H1 (cell line): ENCODE results near the gene PROSER1. TPM values are rescaled to one million over a fixed set of nuclear protein-coding genes. Genes with fewer than 3 reads are reported as not detected.

Experiments used
- CTCF ChIA-PET: fragments of 300-600 bp; sonication (Branson Sonifier 250); formaldehyde crosslinking; loops from one replicate; lab custom pipeline; 2021; ENCODE audit not compliant: partially characterized antibody; lab: Charles Lee
- POLR2A ChIA-PET: fragments of 300-600 bp; sonication (Branson Sonifier 250); formaldehyde crosslinking; loops from one replicate; lab custom pipeline; 2021; ENCODE audit warnings: inconsistent platforms; ENCODE audit not compliant: partially characterized antibody; lab: Charles Lee
- DNase-seq, 2 experiments: peaks; one replicate each; pipeline versions ENCODE4 v3.0.0 to v3.0.0-alpha.2; 2010 to 2022; ENCODE audit warnings: low spot score in 2 of 2, low read depth in 1 of 2, mixed read lengths in 1 of 2
- FAIRE-seq: peaks from 2 replicates; lab custom pipeline; 2011; peaks lifted over from hg19 to GRCh38; lab: Jason Lieb, UNC
- H2AFZ ChIP-seq: 2 replicates; pipeline ENCODE4 v1.8.1; 2012; ENCODE audit warnings: low read length, inconsistent platforms
- H2AK5ac ChIP-seq: 2 replicates; pipeline ENCODE4 v1.6.1; 2013; ENCODE audit warnings: low read depth, low read length
- H2BK120ac ChIP-seq: replicated peaks from 2 replicates; pipeline ENCODE3; 2013; ENCODE audit warnings: low read depth, low read length, inconsistent platforms
- H2BK12ac ChIP-seq: 2 replicates; pipeline ENCODE4 v1.6.1; 2013; ENCODE audit warnings: low read depth, low read length
- H2BK15ac ChIP-seq: 2 replicates; pipeline ENCODE4 v1.6.1; 2013; ENCODE audit warnings: low read length
- H2BK20ac ChIP-seq: 2 replicates; pipeline ENCODE4 v1.6.1; 2013; ENCODE audit warnings: low read length
- H2BK5ac ChIP-seq: 2 replicates; pipeline ENCODE4 v1.6.1; 2013; ENCODE audit warnings: low read depth, low read length
- H3K14ac ChIP-seq: 2 replicates; pipeline ENCODE4 v1.6.1; 2013; ENCODE audit warnings: inconsistent platforms; ENCODE audit not compliant: insufficient read length
- H3K18ac ChIP-seq: 2 replicates; pipeline ENCODE4 v1.6.1; 2013; ENCODE audit warnings: low read length; ENCODE audit errors: extremely low read depth
- H3K23ac ChIP-seq: 2 replicates; pipeline ENCODE4 v1.6.1; 2013; ENCODE audit warnings: inconsistent platforms; ENCODE audit not compliant: insufficient read length
- H3K23me2 ChIP-seq: 2 replicates; pipeline ENCODE4 v1.6.1; 2013; ENCODE audit warnings: low read depth, low read length
- H3K27ac ChIP-seq: 2 replicates; pipeline ENCODE4 v1.6.1; 2011; ENCODE audit warnings: low read depth, low read length, inconsistent platforms
- H3K27me3 ChIP-seq, 4 experiments: replicated peaks in 1 of 4; 1 replicate in 1 of 4; 2 replicates in 3 of 4; pipeline versions ENCODE4 v1.6.1 to v1.8.1; 2011 to 2013; ENCODE audit warnings: low read length in 3 of 4, mild to moderate bottlenecking in 3 of 4, inconsistent platforms in 2 of 4, mixed read lengths in 2 of 4, moderate library complexity in 1 of 4; ENCODE audit not compliant: control insufficient read depth in 3 of 4, insufficient read depth in 3 of 4; ENCODE audit errors: extremely low read depth in 1 of 4
- H3K36me3 ChIP-seq, 4 experiments: 2 replicates each; pipeline versions ENCODE4 v1.6.1 to v1.8.1; 2011 to 2013; ENCODE audit warnings: mild to moderate bottlenecking in 4 of 4, low read length in 3 of 4, moderate library complexity in 2 of 4, control low read depth in 1 of 4, inconsistent platforms in 1 of 4; ENCODE audit not compliant: insufficient read depth in 4 of 4, control insufficient read depth in 2 of 4
- H3K4ac ChIP-seq: replicated peaks from 2 replicates; pipeline ENCODE3; 2013; ENCODE audit warnings: low read length, low read depth, mixed read lengths, inconsistent platforms; ENCODE audit not compliant: insufficient read length
- H3K4me1 ChIP-seq, 4 experiments: replicated peaks in 1 of 4; 1 replicate in 1 of 4; 2 replicates in 3 of 4; pipeline versions ENCODE4 v1.6.1 to v1.8.1; 2011 to 2013; ENCODE audit warnings: low read length in 3 of 4, inconsistent platforms in 2 of 4, mixed read lengths in 1 of 4; ENCODE audit not compliant: insufficient read depth in 4 of 4, control insufficient read depth in 3 of 4
- H3K4me2 ChIP-seq, 2 experiments: 2 replicates each; pipeline versions ENCODE4 v1.6.1 to v1.8.1; 2011 to 2013; ENCODE audit warnings: low read depth in 2 of 2, low read length in 2 of 2, control low read depth in 1 of 2, inconsistent platforms in 1 of 2, mild to moderate bottlenecking in 1 of 2; ENCODE audit not compliant: insufficient read depth in 1 of 2
- H3K4me3 ChIP-seq, 4 experiments: fragments of 200-600, 300-600 bp in 1 of 4; sonication (generic), shearing (Covaris generic), sonication (Bioruptor Twin) in 1 of 4; 2 replicates each; pipeline versions ENCODE4 v1.5.1 to v1.8.1; 2011 to 2016; ENCODE audit warnings: low read length in 4 of 4, low read depth in 3 of 4, control low read depth in 2 of 4, inconsistent platforms in 2 of 4, mild to moderate bottlenecking in 2 of 4, mixed read lengths in 1 of 4, moderate library complexity in 1 of 4; ENCODE audit not compliant: insufficient read depth in 2 of 4; ENCODE audit errors: extremely low read depth in 1 of 4
- H3K56ac ChIP-seq: replicated peaks from 2 replicates; pipeline ENCODE3; 2013; ENCODE audit warnings: low read depth, mild to moderate bottlenecking, mixed read lengths, low read length, inconsistent platforms; ENCODE audit not compliant: insufficient read length
- H3K79me1 ChIP-seq: 2 replicates; pipeline ENCODE4 v1.6.1; 2013; ENCODE audit warnings: low read depth, low read length, control low read depth
- H3K79me2 ChIP-seq, 2 experiments: 2 replicates each; pipeline versions ENCODE4 v1.6.1 to v1.8.1; 2012 to 2013; ENCODE audit warnings: low read length in 2 of 2, mild to moderate bottlenecking in 2 of 2, inconsistent platforms in 1 of 2; ENCODE audit not compliant: insufficient read depth in 2 of 2, control insufficient read depth in 1 of 2
- H3K9ac ChIP-seq, 4 experiments: replicated peaks in 1 of 4; 1 replicate in 1 of 4; 2 replicates in 3 of 4; pipeline versions ENCODE4 v1.6.1 to v1.8.1; 2011 to 2013; ENCODE audit warnings: low read depth in 3 of 4, low read length in 3 of 4, control low read depth in 2 of 4, mild to moderate bottlenecking in 2 of 4, moderate library complexity in 2 of 4, inconsistent platforms in 1 of 4; ENCODE audit errors: extremely low read depth in 1 of 4
- H3K9me3 ChIP-seq, 2 experiments: 2 replicates each; pipeline versions ENCODE4 v1.6.1 to v1.8.1; 2012 to 2013; ENCODE audit warnings: mild to moderate bottlenecking in 2 of 2, moderate library complexity in 2 of 2, control low read depth in 1 of 2, inconsistent platforms in 1 of 2, low read depth in 1 of 2, low read length in 1 of 2, mixed read lengths in 1 of 2; ENCODE audit not compliant: insufficient read depth in 2 of 2
- H4K20me1 ChIP-seq, 2 experiments: replicated peaks in 1 of 2; 2 replicates each; pipeline versions ENCODE3 to v1.8.1; 2011 to 2013; ENCODE audit warnings: inconsistent platforms in 2 of 2, low read length in 2 of 2, mild to moderate bottlenecking in 1 of 2; ENCODE audit not compliant: insufficient read depth in 2 of 2, control insufficient read depth in 1 of 2
- H4K5ac ChIP-seq: 2 replicates; pipeline ENCODE4 v1.6.1; 2013; ENCODE audit warnings: low read length, low read depth, mixed read lengths, inconsistent platforms; ENCODE audit not compliant: insufficient read length
- H4K8ac ChIP-seq: 2 replicates; pipeline ENCODE4 v1.8.0; 2013; ENCODE audit warnings: mild to moderate bottlenecking, moderate library complexity, low read length, inconsistent platforms; ENCODE audit not compliant: insufficient read depth; ENCODE audit errors: extremely low read depth
- H4K91ac ChIP-seq: replicated peaks from 2 replicates; pipeline ENCODE3; 2013; ENCODE audit warnings: low read length, mixed read lengths, inconsistent platforms; ENCODE audit not compliant: insufficient read length
- BCL11A ChIP-seq, 2 experiments: IDR thresholded peaks; one replicate each; pipeline ENCODE4 v1.6.1; 2011; ENCODE audit warnings: low read depth in 2 of 2, low read length in 2 of 2, mild to moderate bottlenecking in 2 of 2
- CBX5 ChIP-seq: fragments of 300-800, 300-1000 bp; sonication (generic); IDR thresholded peaks from 2 replicates; pipeline ENCODE4 v1.7.1; 2016; ENCODE audit warnings: antibody characterized with exemption, low read length, low read depth
- HDAC2 ChIP-seq, 2 experiments: fragments of 300-600 bp in 1 of 2; sonication (generic) in 1 of 2; IDR thresholded peaks; 2 replicates each; pipeline ENCODE4 v1.6.1; 2011 to 2012; ENCODE audit warnings: low read depth in 2 of 2, low read length in 2 of 2, mild to moderate bottlenecking in 2 of 2, moderate library complexity in 2 of 2, borderline replicate concordance in 1 of 2, inconsistent platforms in 1 of 2
- HDAC6 ChIP-seq: IDR thresholded peaks from one replicate; pipeline ENCODE4 v1.7.1; 2012; ENCODE audit warnings: low read depth, mild to moderate bottlenecking, inconsistent platforms, low read length, moderate library complexity
- RXRA ChIP-seq: IDR thresholded peaks from 2 replicates; pipeline ENCODE4 v1.6.1; 2011; ENCODE audit warnings: low read depth, mild to moderate bottlenecking, low read length, moderate library complexity; ENCODE audit not compliant: insufficient read depth
- SAP30 ChIP-seq: fragments of 300-600 bp; sonication (generic); IDR thresholded peaks from 2 replicates; pipeline ENCODE4 v1.7.1; 2012; ENCODE audit warnings: low read length, moderate library complexity, mild to moderate bottlenecking, inconsistent platforms; ENCODE audit not compliant: insufficient read depth, insufficient replicate concordance
- SUZ12 ChIP-seq: fragments of 200-600 bp; sonication (generic); IDR thresholded peaks from 2 replicates; pipeline ENCODE4 v1.6.1; 2012; ENCODE audit warnings: mild to moderate bottlenecking, inconsistent platforms, low read length, moderate library complexity, mixed read lengths
- whole genome bisulfite sequencing, 2 experiments: shearing (Covaris generic) in 1 of 2; methylation state at CpG; one replicate each; pipeline versions ENCODE4 v1.1.6 to v1.1.7; 2013 to 2015; ENCODE audit warnings: low lambda C conversion rate in 2 of 2, mixed read lengths in 2 of 2, inconsistent platforms in 1 of 2, low coverage in 1 of 2, missing lambda C conversion rate in 1 of 2; ENCODE audit not compliant: insufficient replicate concordance in 2 of 2, insufficient coverage in 1 of 2, insufficient read length in 1 of 2; ENCODE audit errors: extremely low coverage in 1 of 2, missing lambda C conversion rate in 1 of 2; 5-methylcytosine and 5-hydroxymethylcytosine counted together
- polyA plus RNA-seq, 7 experiments: library from polyadenylated mRNA; depleted of rRNA in 3 of 7; stranded (reverse) in 5 of 7; unstranded in 2 of 7; fragments of >200 nt in 5 of 7; fragments of 200-250 nt in 2 of 7; gene quantifications; 1 replicate in 5 of 7; 2 replicates in 1 of 7; 4 replicates in 1 of 7; pipeline versions ENCODE4 v1.2.1 to v1.2.3, GENCODE V29; 2011 to 2013; ENCODE audit warnings: missing spikeins in 2 of 7, mixed read lengths in 2 of 7
- total RNA-seq: library from RNA; stranded (reverse); fragmentation: NEBNext Ultra II Directional; extraction: Animal tissue kit (Norgen Biotek cat#: 25700); gene quantifications from 2 replicates; pipeline ENCODE4 v1.2.1, GENCODE V29; 2021
- TF ChIP-seq, protein P1 (sequence below), 3 experiments: IDR thresholded peaks; 1 replicate in 2 of 3; 2 replicates in 1 of 3; pipeline versions ENCODE4 v1.5.1 to v1.6.1; 2011; ENCODE audit warnings: low read length in 3 of 3, mild to moderate bottlenecking in 3 of 3, inconsistent platforms in 2 of 3, low read depth in 1 of 3, moderate library complexity in 1 of 3; ENCODE audit not compliant: insufficient read depth in 1 of 3; ENCODE audit errors: control extremely low read depth in 1 of 3

PROSER1 gene
- total and polyA plus RNA-seq, 2 of the 8 experiments (the other 6 are each of a cell fraction or from before 2014, with no cell fraction given), result 99.2 to 116 TPM

DNA sequence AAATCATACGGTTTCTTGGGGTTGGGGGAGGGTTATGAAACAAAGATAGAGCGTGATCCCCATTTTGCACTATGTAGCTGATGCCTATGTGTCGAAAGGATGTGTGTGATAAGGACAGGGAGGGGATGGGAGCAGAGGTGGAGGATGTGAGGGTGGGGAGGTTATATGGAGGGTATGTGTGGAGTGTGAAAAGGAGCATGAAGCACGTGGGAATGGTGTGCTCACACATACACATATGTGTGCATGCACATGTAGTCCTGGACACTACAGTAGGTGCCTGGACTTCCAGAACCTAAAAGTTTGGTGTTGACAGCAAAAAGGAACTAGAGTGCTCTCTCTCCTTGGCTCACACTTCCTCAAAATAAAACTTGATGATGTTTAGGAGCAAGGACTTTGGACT is 72.6 kb downstream of the PROSER1 start:
- Histone ChIP-seq H3K9ac (no peak overlapping the region), H3K14ac (no peak overlapping the region), H2BK5ac (no peak overlapping the region), H3K9me3 (peaks cover 6 to 8% of the 10 kb centered on the region in 2 experiments; a peak in 2 of 4 replicates), H3K23me2 (peaks cover 1% of the 10 kb centered on the region; the same call in 1 of the 2 replicates), H3K36me3 (no peaks in the 10 kb centered on the region), H2BK120ac (no peak overlapping the region), H3K4me1 (peaks cover 0 to 16% (median 5%) of the 10 kb centered on the region in 4 experiments; a peak in 6 of 7 replicates), H4K5ac (no peak overlapping the region), H3K4me3 (no peak overlapping the region), H3K4ac (no peak overlapping the region), H2BK20ac (no peak overlapping the region), H3K79me2 (no peaks in the 10 kb centered on the region), H3K18ac (no peak overlapping the region), H3K79me1 (no peaks in the 10 kb centered on the region; the same call in 1 of the 2 replicates), H4K8ac (no peak overlapping the region), H4K20me1 (no peaks in the 10 kb centered on the region), H3K56ac (no peak overlapping the region), H3K4me2 (no peak overlapping the region), H2BK12ac (no peak overlapping the region), H4K91ac (no peak overlapping the region), H2BK15ac (no peak overlapping the region), H3K27me3 (no peaks in the 10 kb centered on the region), H2AK5ac (no peak overlapping the region; the same call in 1 of the 2 replicates), H3K27ac (no peak overlapping the region), H3K23ac (no peak overlapping the region), H2AFZ (no peak overlapping the region)
- ChIA-PET CTCF (interaction anchor here (0.7 kb wide), 1 partner anchor 11 kb away, joined by 3 read pairs; no protein-coding TSS in a partner anchor), POLR2A (no interaction called here)
- no peak for FAIRE-seq
- WGBS, 2 experiments, result 93% methylated on average over 4 of the region's 4 CpGs; no CpG with 5 or more reads in 1 of the 2 experiments
- DNase-seq, result no peak
- TF ChIP-seq RXRA (no peak), SUZ12 (no peak), BCL11A (IDR thresholded peaks at IDR 0.05; ENCODE audit: low read depth in 2 of 2, low read length in 2 of 2) (no peak), HDAC2 (IDR thresholded peaks at IDR 0.05; ENCODE audit: borderline replicate concordance in 1 of 2, low read depth in 2 of 2, low read length in 2 of 2) (no peak), CBX5 (no peak), HDAC6 (no peak), SAP30 (no peak)
- TF ChIP-seq, protein P1, sequence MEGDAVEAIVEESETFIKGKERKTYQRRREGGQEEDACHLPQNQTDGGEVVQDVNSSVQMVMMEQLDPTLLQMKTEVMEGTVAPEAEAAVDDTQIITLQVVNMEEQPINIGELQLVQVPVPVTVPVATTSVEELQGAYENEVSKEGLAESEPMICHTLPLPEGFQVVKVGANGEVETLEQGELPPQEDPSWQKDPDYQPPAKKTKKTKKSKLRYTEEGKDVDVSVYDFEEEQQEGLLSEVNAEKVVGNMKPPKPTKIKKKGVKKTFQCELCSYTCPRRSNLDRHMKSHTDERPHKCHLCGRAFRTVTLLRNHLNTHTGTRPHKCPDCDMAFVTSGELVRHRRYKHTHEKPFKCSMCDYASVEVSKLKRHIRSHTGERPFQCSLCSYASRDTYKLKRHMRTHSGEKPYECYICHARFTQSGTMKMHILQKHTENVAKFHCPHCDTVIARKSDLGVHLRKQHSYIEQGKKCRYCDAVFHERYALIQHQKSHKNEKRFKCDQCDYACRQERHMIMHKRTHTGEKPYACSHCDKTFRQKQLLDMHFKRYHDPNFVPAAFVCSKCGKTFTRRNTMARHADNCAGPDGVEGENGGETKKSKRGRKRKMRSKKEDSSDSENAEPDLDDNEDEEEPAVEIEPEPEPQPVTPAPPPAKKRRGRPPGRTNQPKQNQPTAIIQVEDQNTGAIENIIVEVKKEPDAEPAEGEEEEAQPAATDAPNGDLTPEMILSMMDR (IDR thresholded peaks at IDR 0.05; ENCODE audit: control extremely low read depth in 1 of 3, insufficient read depth in 1 of 3, low read depth in 1 of 3, low read length in 3 of 3), result no peak
